ENCODE measurements around the gene TLX1.

GRCh38 chr10:101111547-101111946, 19.6 kb upstream of the TLX1 start:
- TF ChIP-seq GATA2 (IDR thresholded peaks at IDR 0.05; ENCODE audit: low read depth, low read length) (no peak), GATA3 (IDR thresholded peaks at IDR 0.05; ENCODE audit: low read depth, low read length) (no peak)
